Measurements from ENCODE around the gene CCR6.

GRCh38 chr6:167091805-167092107 lies 31.1 kb upstream of the CCR6 start:
- TF ChIP-seq CTCF (IDR thresholded peaks at IDR 0.05) = no peak
- TF ChIP-seq POLR2A (IDR thresholded peaks at IDR 0.05) = no peak
- no peak for TF ChIP-seq EP300 (IDR thresholded peaks at IDR 0.05; ENCODE audit: low read depth)
- TF ChIP-seq POLR2AphosphoS5 (IDR thresholded peaks at IDR 0.05) = no peak
